CD4-positive, alpha-beta T cell treated with Interleukin-12 subunit alpha and Interleukin-12 subunit beta, for 1 hour (primary cell): ENCODE results near the gene MARCHF10.
"Not testable (repeated sequence)": the region's sequence is repeated elsewhere in the genome, so short reads cannot be mapped to it uniquely, and the experiment has no call there.

Experiments
- DNase-seq: peaks from one replicate; pipeline ENCODE4 v3.0.0-alpha.2; 2020

The MARCHF10 gene

DNA sequence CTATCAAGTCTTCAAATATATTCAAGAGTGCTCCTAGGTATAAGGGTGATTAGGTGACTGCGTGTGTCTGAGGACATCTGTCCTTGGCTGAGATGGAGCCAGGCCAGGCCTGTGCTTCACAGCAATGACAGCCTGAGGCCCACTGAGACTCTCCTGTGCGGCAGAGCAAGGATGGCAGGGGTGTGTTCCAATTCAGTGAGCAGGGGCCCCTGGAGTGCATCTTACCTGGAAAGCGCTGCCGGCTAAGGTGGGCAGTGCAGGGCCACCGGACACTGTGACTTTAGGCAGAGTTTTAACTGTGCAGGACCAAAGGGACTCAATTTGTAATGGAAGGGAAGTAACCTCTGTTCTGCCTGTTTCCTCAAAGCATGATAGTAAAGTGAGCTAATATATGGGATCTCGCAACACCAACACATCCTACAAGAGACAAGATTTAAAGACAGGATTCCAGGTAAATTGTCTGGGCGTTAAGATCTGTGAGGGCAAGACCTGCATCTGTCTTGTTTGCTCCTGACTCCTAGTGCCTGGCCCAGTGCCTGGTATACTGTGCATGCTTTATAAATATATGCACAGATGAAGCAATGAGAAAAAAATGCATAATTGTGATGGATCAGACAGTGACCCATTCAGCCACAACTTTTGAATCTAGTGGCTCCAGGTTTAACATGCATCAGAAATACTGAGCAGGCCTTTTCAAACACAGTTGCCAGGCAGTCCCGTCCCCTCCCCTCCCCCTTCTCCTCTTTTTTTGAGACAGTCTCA lies 93.9 kb downstream of the MARCHF10 start:
- DNase-seq, result no peak

- DNase-seq, result no peak
Observed at GRCh38 chr17:62713086-62713881, 94.8 kb downstream of the MARCHF10 start.

- no peak for DNase-seq
Observed at GRCh38 chr17:62712171-62712581, 95.9 kb downstream of the MARCHF10 start.

GRCh38 chr17:62708587-62708986 lies 99.5 kb downstream of the MARCHF10 start:
- no peak for DNase-seq

DNA sequence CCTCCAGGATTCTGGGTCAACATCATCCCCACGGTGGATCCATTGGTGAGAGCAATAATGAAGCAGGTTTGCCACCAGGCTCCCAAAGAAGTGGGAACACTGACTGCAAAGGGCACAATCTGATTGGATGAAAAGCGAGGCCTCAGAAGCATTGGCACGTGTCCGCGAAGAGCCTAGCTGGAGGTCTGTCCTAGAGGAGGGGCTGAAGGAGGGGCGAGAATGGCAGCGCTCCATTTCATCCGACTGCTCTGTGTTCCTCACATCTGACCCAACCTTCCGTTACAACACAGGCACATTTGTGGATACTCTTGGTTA lies 100.7 kb downstream of the MARCHF10 start:
- DNase-seq, result no peak

DNA sequence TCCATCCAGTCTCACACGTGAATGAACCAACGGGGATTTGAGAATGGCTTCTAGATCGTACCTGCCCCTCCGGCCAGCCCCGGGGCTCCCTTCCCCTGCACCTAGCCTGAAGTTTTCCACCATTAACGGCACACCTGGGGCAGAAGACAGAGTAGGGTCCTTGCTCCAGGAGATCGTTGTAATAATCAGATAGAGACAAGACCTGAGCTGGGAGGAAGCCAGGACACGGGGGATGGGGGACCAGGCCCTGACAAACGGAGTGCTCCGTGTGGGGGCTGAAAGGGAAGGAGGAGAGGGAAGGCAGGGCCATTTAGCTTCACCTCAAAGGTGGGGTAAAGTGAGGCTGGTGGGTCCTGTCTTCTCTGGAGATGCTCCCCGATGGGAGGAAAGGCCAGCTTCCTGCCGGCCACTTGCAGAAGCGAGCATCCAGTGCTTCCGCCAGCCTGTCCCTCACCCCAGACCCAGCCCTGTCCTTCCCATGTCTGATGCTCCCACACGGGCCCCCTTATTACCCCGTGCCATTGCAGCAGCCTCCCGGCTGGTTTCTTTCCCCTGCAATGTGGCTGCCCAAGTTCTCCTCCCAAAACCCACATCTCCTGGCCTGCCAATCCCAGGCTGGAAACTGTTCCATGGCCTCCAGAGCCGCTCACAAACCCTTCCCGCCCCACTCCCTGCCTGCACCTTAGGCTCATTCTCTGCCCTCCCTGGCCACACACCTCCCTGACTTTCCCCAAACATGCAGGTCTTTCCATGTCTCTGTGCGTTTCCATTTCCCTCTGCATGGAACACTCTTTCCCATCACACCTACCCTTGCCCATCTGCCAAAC lies 101.3 kb downstream of the MARCHF10 start:
- no peak for DNase-seq

DNA sequence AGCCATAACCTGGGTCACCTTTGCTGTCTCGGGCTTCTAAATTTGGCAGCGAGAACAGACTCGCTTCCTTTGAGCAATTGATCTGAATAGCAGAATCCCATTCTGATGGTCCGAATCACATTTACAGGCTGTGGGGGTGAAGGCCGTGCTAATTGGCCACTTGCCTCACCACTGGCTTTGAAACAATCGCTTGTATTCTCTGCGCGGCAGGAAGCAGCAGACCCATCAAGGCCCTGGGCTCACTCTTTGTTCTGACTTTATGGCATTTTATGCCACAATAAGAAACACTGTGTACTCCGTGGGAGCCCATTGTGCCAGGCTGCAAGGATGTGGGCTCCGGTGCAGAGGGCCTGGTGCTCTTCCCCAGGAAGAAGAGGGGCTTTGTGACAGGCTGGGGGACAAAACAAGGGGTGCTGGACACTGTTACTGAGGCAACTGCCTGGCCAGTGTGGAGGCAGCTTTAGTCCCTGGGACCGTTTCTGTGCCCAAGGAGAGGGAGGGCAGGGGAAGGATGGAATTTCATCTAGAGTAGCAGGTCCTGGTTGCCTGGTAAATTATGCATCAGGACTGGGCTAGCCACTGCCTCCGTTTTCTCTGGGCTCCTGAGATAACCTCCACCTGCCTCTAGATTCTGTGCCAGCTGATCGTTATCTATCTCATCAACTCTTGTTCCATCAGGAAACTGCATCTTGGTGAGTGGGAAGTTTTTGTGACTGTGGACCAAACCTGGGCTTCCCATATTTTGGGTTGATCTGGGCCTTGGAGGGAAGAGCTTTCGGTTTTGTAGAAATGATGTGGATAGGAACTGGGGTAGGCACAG lies 102.1 kb downstream of the MARCHF10 start:
- no peak for DNase-seq

DNA sequence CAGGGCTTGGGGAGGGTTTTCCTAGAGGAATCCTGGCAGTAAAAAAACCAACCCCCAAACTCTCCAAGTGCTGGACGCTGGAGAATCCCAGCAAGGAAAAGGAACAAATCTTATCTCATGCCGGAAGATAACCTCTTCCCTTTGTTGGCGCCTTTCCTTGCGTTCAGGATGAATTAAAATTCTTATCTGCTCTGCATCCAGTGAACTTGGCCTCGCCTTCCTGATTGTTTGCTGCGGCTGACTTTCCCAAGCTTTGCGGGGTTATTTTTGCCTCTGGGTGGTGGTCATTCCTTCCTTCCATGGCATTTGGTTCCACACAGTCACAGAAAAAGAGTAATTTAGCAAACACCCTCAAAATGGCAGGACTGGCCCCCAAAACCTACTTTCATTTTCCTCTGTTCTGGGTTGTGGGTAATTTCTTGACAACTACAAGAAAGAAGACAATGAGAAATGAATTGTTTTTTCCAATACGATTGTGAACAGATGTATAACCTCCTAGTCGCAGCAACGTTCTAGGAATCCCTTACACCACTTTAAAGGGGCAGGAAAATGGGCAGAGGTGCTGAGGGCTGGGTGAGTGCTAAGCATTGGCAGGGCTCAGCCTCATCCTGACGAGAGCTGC lies 102.8 kb downstream of the MARCHF10 start:
- no peak for DNase-seq

DNA sequence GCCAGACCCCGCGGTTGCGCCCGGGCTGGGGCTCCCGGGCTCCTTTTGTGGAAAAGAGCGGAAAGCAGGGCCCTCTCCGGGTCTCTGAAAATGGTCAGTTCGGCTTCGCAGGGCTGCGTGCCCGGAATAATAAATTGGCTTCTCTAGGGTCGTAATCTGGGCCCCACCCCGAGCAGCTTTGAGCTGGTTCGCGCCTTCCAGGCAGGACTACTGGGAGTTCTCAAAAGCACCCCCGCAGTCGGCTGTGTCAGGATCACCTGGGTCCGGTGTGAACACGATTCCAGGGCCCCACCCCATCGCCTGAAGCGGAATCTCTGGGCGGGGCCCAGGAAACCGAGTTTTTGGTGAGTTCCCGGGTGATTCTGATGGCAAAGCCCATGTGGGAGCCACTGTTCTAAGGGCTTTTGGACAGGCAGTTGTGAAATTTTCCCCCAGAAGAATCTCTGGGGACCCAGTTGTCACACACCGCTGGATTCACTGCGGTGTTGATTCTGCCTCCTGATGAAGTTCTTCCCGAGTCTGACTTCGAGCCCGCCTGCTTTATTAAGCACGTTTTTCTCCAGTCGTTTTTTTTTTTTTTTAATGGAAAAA lies 103.6 kb downstream of the MARCHF10 start:
- no peak for DNase-seq

DNA sequence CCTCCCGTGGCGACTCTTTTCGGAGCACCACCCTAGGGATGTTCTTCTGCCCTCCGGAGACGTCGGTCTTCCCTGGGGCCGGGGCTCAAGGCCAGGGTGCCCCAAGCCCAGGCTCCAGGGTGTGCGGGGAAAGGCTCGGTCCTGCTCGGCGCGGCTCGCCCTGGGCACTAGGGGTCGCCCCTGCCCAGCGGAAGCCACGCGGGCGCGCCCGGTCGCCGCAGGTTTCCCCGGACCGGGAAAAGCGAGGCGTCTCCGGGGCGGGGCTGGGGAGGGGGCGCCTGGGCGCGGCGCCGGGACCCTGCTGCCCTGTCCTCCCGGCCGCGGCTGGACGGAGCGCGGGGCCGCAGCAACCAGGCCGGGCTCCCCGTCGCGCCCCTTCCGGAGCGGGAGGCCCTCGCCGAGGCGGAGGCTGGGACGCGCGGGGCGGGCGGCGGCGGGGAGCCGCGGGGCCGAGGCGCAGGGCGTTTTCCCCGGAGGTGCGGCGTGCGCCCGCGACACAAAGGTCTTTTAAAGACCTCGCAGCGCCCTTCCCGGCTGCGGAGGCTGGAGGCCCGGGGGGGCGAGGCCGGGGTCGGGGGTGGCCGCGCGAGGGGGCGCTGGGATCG lies 104.2 kb downstream of the MARCHF10 start:
- DNase-seq, result peak; percentile 76

- DNase-seq, result no peak
Observed at GRCh38 chr17:62703261-62703775, 104.8 kb downstream of the MARCHF10 start.

GRCh38 chr17:62702746-62703260 lies 105.3 kb downstream of the MARCHF10 start:
- no peak for DNase-seq

- DNase-seq, result no peak
Observed at GRCh38 chr17:62701706-62702085, 106.4 kb downstream of the MARCHF10 start.

DNA sequence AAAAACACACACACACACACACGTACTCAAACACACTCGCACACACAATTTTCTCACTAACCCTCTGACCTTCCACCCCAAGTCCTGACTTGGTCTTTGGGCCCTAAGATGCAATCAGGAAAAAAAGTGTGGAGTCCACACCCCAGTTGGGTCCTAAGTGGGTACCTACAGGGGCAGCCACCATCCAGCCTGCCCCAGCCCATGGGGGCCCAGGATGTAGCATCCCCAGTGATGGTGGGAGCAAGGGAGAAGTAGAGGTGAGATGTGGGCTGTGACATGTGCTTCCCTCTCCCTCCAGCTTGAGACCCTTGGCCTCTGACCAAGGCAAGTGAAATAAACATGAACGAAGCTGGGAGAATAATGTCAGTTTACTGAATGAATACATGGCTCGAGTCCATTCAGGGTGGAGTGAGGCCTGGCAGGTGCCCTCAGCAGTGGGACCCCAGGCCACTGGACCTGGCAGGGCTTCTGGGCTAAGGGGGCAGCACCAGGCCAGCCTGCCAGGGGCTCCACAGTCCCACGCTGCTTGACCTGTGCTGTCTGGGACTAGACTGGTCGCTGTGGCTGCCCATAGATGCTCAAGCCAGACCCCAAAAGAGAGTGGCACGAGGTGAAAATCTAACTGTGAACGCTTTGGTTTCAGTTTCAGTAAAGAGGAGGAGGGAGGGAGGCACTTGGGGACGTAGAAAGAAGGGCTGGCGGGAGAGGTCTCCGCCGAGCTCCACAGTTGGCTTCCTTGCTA lies 107.0 kb downstream of the MARCHF10 start:
- no peak for DNase-seq

GRCh38 chr17:62698459-62698858 lies 109.7 kb downstream of the MARCHF10 start:
- DNase-seq, result not testable (repeated sequence)

- no peak for DNase-seq
Observed at GRCh38 chr17:62696726-62697490, 111.2 kb downstream of the MARCHF10 start.

- DNase-seq, result no peak
Observed at GRCh38 chr17:62696256-62696655, 111.9 kb downstream of the MARCHF10 start.

GRCh38 chr17:62695093-62695738 lies 112.9 kb downstream of the MARCHF10 start:
- not testable (repeated sequence) for DNase-seq
